CD4-positive, alpha-beta T cell treated with Interleukin-15 for 1 hour (primary cell): Measurements from ENCODE around the gene C20orf202.

ENCODE experiments used
- DNase-seq: peaks from one replicate; pipeline ENCODE4 v3.0.0-alpha.2; 2020

Gene C20orf202

GRCh38 chr20:1202762-1203504 is at the start of gene C20orf202:
C20orf202 (plus strand) TSS chr20:1203454; CDS start chr20:1203586, 132 bp downstream.
- no peak for DNase-seq

GRCh38 chr20:1154226-1154625 is 49.0 kb upstream of the C20orf202 start:
- no peak for DNase-seq

- no peak for DNase-seq
Measured at GRCh38 chr20:1154691-1155090, 48.6 kb upstream of the C20orf202 start.

GRCh38 chr20:1155342-1155741 is 47.9 kb upstream of the C20orf202 start:
- DNase-seq, result no peak

GRCh38 chr20:1160496-1160895 is 42.8 kb upstream of the C20orf202 start:
- no peak for DNase-seq

GRCh38 chr20:1160991-1161390 is 42.3 kb upstream of the C20orf202 start:
- DNase-seq, result no peak

GRCh38 chr20:1163105-1163504 is 40.1 kb upstream of the C20orf202 start:
- DNase-seq, result no peak

GRCh38 chr20:1163653-1164052 is 39.6 kb upstream of the C20orf202 start:
- DNase-seq, result no peak

- DNase-seq, result no peak
Measured at GRCh38 chr20:1164871-1165270, 38.4 kb upstream of the C20orf202 start.

GRCh38 chr20:1165521-1165920 is 37.7 kb upstream of the C20orf202 start:
- DNase-seq, result no peak

- no peak for DNase-seq
Measured at GRCh38 chr20:1165941-1166340, 37.3 kb upstream of the C20orf202 start.

- no peak for DNase-seq
Measured at GRCh38 chr20:1166948-1167720, 36.1 kb upstream of the C20orf202 start.

GRCh38 chr20:1169224-1169623 is 34.0 kb upstream of the C20orf202 start:
- DNase-seq, result no peak

GRCh38 chr20:1171461-1172093 is 31.7 kb upstream of the C20orf202 start:
- no peak for DNase-seq

- no peak for DNase-seq
Measured at GRCh38 chr20:1173698-1174097, 29.6 kb upstream of the C20orf202 start.

- no peak for DNase-seq
Measured at GRCh38 chr20:1174787-1175186, 28.5 kb upstream of the C20orf202 start.

- no peak for DNase-seq
Measured at GRCh38 chr20:1177680-1178079, 25.6 kb upstream of the C20orf202 start.

- DNase-seq, result no peak
Measured at GRCh38 chr20:1178103-1178502, 25.2 kb upstream of the C20orf202 start.

- DNase-seq, result no peak
Measured at GRCh38 chr20:1178623-1179022, 24.6 kb upstream of the C20orf202 start.

- DNase-seq, result no peak
Measured at GRCh38 chr20:1180949-1181348, 22.3 kb upstream of the C20orf202 start.

- no peak for DNase-seq
Measured at GRCh38 chr20:1182106-1182505, 21.1 kb upstream of the C20orf202 start.

- no peak for DNase-seq
Measured at GRCh38 chr20:1183153-1183552, 20.1 kb upstream of the C20orf202 start.

GRCh38 chr20:1184260-1184637 is 19.0 kb upstream of the C20orf202 start:
- DNase-seq, result no peak
